ENCODE results near the gene MGST3. TPM values are rescaled to one million over a fixed set of nuclear protein-coding genes. Genes with fewer than 3 reads are reported as not detected.
A peak's percentile ranks its signal among the peaks of the same experiment; 100 is the strongest.

Gene MGST3
- total and polyA plus RNA-seq, 2 of the 4 experiments (the other 2 are of a cell fraction), result 159 to 213 TPM

GRCh38 chr1:165644064-165644735, 13.2 kb downstream of the MGST3 start:
- DNase-seq (peak; percentile 31), ATAC-seq (ENCODE audit: low read depth) (peak; percentile 51)
- no TSS peak for BruUV-seq (replicated peaks)
- Histone ChIP-seq H2BK15ac (ENCODE audit: low read depth, low read length) (no peak overlapping the region), H3K4me1 (ENCODE audit: control insufficient read depth, insufficient read depth, low read length) (0 out of 2 replicates have a peak, but pooled peaks cover 2% of the 10 kb centered on the region), H2AFZ (replicated peaks; ENCODE audit: low read length, poor library complexity) (no peak overlapping the region), H3K9me1 (ENCODE audit: insufficient read depth, low read length) (peaks cover 18% of the 10 kb centered on the region), H4K5ac (ENCODE audit: low read depth, low read length) (no peak overlapping the region), H3K9ac (ENCODE audit: low read depth, low read length) (no peak overlapping the region), H3K14ac (replicated peaks; ENCODE audit: low read depth, low read length) (no peak overlapping the region), H3K79me1 (ENCODE audit: low read depth in 1 of 2, low read length in 2 of 2) (peaks cover 51 to 80% of the 10 kb centered on the region in 2 experiments), H4K20me1 (ENCODE audit: insufficient read depth, low read length) (peaks cover 46% of the 10 kb centered on the region), H3K4me3 (ENCODE audit: insufficient read depth, low read depth, low read length) (no peak overlapping the region), H3K4me2 (ENCODE audit: low read depth, low read length) (no peak overlapping the region), H3K27me3 (ENCODE audit: control insufficient read depth, insufficient read depth, low read length) (no peaks in the 10 kb centered on the region), H2AK9ac (replicated peaks; ENCODE audit: low read depth, low read length, poor library complexity) (no peak overlapping the region), H3K36me3 (ENCODE audit: control insufficient read depth, insufficient read depth, low read length) (peaks cover 6% of the 10 kb centered on the region), H2BK120ac (ENCODE audit: low read depth, low read length) (no peak overlapping the region), H4K91ac (ENCODE audit: insufficient read depth, low read depth, low read length) (no peak overlapping the region), H3K56ac (ENCODE audit: extremely low read depth, insufficient read depth, low read length) (no peak overlapping the region), H2BK20ac (ENCODE audit: low read depth, low read length) (no peak overlapping the region), H3K27ac (ENCODE audit: insufficient read depth, low read length) (no peak overlapping the region), H4K8ac (ENCODE audit: low read depth in 2 of 2, low read length in 2 of 2) (no peak overlapping the region), H3K23ac (ENCODE audit: low read depth, low read length) (0 out of 2 replicates have a peak overlapping the region, but pooled peaks have one; percentile 31), H2AK5ac (ENCODE audit: low read depth, low read length) (no peak overlapping the region), H3K18ac (ENCODE audit: low read depth, low read length) (no peak overlapping the region), H2BK5ac (ENCODE audit: low read depth, low read length, poor library complexity, severe bottlenecking) (no peak overlapping the region), H3K9me3 (ENCODE audit: control insufficient read depth, insufficient read depth, low read length) (no peaks in the 10 kb centered on the region), H3K4ac (ENCODE audit: low read depth, low read length) (no peak overlapping the region)
- dilution Hi-C loops (cut with HindIII; ENCODE audit: low sequenced_read_pairs, unreplicated experiment) (no loop called here), intact Hi-C loops (cut with micrococcal nuclease) (no loop called here), in situ Hi-C loops (cut with MboI; ENCODE audit: low sequenced_read_pairs) (no loop called here)
- POLR2A ChIA-PET (ENCODE audit: unreplicated experiment), result no interaction called here
- no CpG with 5 or more reads among the region's 2 CpGs for WGBS, 2 experiments (ENCODE audit: extremely low coverage in 2 of 2, insufficient read length in 1 of 2)
- CTCF ChIA-PET, result no interaction called here
- TF ChIP-seq CTCF (conservative IDR thresholded peaks at IDR 0.05; ENCODE audit: low read depth, low read length), result no peak
- TF ChIP-seq RCOR1 (IDR thresholded peaks at IDR 0.05; ENCODE audit: insufficient replicate concordance, low read length), result no peak
- no peak for TF ChIP-seq POLR2A (IDR thresholded peaks at IDR 0.05; ENCODE audit: low read depth, low read length)
- no peak for TF ChIP-seq RFX5 (IDR thresholded peaks at IDR 0.05; ENCODE audit: low read depth, low read length)
